ENCODE data around the gene CNDP1.
A peak's percentile ranks its signal among the peaks of the same experiment; 100 is the strongest.

GRCh38 chr18:74499633-74500032, 34.7 kb upstream of the CNDP1 start:
- TF ChIP-seq, protein P1, sequence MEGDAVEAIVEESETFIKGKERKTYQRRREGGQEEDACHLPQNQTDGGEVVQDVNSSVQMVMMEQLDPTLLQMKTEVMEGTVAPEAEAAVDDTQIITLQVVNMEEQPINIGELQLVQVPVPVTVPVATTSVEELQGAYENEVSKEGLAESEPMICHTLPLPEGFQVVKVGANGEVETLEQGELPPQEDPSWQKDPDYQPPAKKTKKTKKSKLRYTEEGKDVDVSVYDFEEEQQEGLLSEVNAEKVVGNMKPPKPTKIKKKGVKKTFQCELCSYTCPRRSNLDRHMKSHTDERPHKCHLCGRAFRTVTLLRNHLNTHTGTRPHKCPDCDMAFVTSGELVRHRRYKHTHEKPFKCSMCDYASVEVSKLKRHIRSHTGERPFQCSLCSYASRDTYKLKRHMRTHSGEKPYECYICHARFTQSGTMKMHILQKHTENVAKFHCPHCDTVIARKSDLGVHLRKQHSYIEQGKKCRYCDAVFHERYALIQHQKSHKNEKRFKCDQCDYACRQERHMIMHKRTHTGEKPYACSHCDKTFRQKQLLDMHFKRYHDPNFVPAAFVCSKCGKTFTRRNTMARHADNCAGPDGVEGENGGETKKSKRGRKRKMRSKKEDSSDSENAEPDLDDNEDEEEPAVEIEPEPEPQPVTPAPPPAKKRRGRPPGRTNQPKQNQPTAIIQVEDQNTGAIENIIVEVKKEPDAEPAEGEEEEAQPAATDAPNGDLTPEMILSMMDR (IDR thresholded peaks at IDR 0.05; ENCODE audit: low read depth, low read length, missing input control) = peak; percentile 0
- TF ChIP-seq NR2F2 (IDR thresholded peaks at IDR 0.05) = no peak
- TF ChIP-seq ZBTB33 (IDR thresholded peaks at IDR 0.05) = no peak
- TF ChIP-seq RAD21 (IDR thresholded peaks at IDR 0.05) = no peak
- peak; percentile 51 for TF ChIP-seq SP1 (IDR thresholded peaks at IDR 0.05)
- peak in 1 of 2 donors; percentile 36 for TF ChIP-seq JUND (IDR thresholded peaks at IDR 0.05)
- TF ChIP-seq REST (IDR thresholded peaks at IDR 0.05) = peak; percentile 54
- peak; percentile 46 for TF ChIP-seq TAF1 (conservative IDR thresholded peaks at IDR 0.05)
- TF ChIP-seq, protein P2, sequence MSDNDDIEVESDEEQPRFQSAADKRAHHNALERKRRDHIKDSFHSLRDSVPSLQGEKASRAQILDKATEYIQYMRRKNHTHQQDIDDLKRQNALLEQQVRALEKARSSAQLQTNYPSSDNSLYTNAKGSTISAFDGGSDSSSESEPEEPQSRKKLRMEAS (IDR thresholded peaks at IDR 0.05) = peak; percentile 69
- TF ChIP-seq YY1 (IDR thresholded peaks at IDR 0.05) = peak; percentile 78
- peak; percentile 36 for TF ChIP-seq ATF3 (IDR thresholded peaks at IDR 0.05)
- peak in 1 of 2 donors; percentile 59 for TF ChIP-seq RXRA (IDR thresholded peaks at IDR 0.05)
